HEK293 (cell line): ENCODE results near the gene CNGA2.

Source experiments
- CTCF ChIA-PET: fragments of 350-600 bp; formaldehyde crosslinking; extraction: SDS; loops from one replicate; lab custom pipeline; 2021; ENCODE audit warnings: antibody characterized with exemption; lab: Yijun Ruan, JAX
- POLR2A ChIA-PET: fragments of 300-600 bp; formaldehyde crosslinking; extraction: SDS; loops from one replicate; lab custom pipeline; 2020; ENCODE audit warnings: antibody characterized with exemption, inconsistent platforms; lab: Yijun Ruan, JAX
- H3K27ac ChIP-seq: fragments of 200-500 bp; sonication (Bioruptor generic); 2 replicates; pipeline ENCODE4 v1.5.1; 2014; ENCODE audit warnings: low read depth, low read length, control low read depth, inconsistent platforms; ENCODE audit errors: extremely low read depth
- H3K36me3 ChIP-seq, 2 experiments: fragments of 200-500 bp in 1 of 2; sonication (Bioruptor generic) in 1 of 2; 1 replicate in 1 of 2; 2 replicates in 1 of 2; pipeline ENCODE4 v1.5.1; 2014 to 2017; ENCODE audit warnings: inconsistent platforms in 2 of 2, low read length in 2 of 2; ENCODE audit not compliant: control insufficient read depth in 2 of 2, insufficient read depth in 1 of 2
- H3K4me1 ChIP-seq: fragments of 200-500 bp; sonication (Bioruptor generic); 2 replicates; pipeline ENCODE4 v1.5.1; 2014; ENCODE audit warnings: mild to moderate bottlenecking, low read length, inconsistent platforms; ENCODE audit not compliant: control insufficient read depth, insufficient read depth
- H3K4me3 ChIP-seq: 2 replicates; pipeline ENCODE4 v1.5.1; 2011; ENCODE audit warnings: low read depth, mild to moderate bottlenecking, control low read depth, low read length, moderate library complexity
- H3K9me3 ChIP-seq: fragments of 200-500 bp; sonication (Bioruptor generic); 2 replicates; pipeline ENCODE4 v1.5.1; 2014; ENCODE audit warnings: low read depth, low read length, inconsistent platforms; ENCODE audit not compliant: control insufficient read depth, insufficient read depth
- KLF10 ChIP-seq: fragments of 450-650 bp; IDR thresholded peaks from 2 replicates; pipeline ENCODE4 v1.5.1; 2018; ENCODE audit warnings: missing biosample characterization, mild to moderate bottlenecking, missing genetic modification characterization
- KLF9 ChIP-seq: fragments of 450-650 bp; formaldehyde crosslinking; IDR thresholded peaks from 2 replicates; pipeline ENCODE4 v1.5.1; 2016; ENCODE audit warnings: missing biosample characterization, missing genetic modification characterization, low read depth
- ZBTB20 ChIP-seq: fragments of 450-650 bp; formaldehyde crosslinking; IDR thresholded peaks from 2 replicates; pipeline ENCODE4 v1.5.1; 2016; ENCODE audit warnings: missing biosample characterization, missing genetic modification characterization
- ZFHX2 ChIP-seq: fragments of 450-650 bp; formaldehyde crosslinking; conservative IDR thresholded peaks from 2 replicates; pipeline ENCODE4 v1.5.1; 2016; ENCODE audit warnings: missing biosample characterization, missing genetic modification characterization
- ZNF132 ChIP-seq: fragments of 450-650 bp; formaldehyde crosslinking; IDR thresholded peaks from 2 replicates; pipeline ENCODE4 v1.5.1; 2017; ENCODE audit warnings: missing biosample characterization, missing genetic modification characterization, borderline replicate concordance
- ZNF146 ChIP-seq: fragments of 450-650 bp; formaldehyde crosslinking; IDR thresholded peaks from 2 replicates; pipeline ENCODE4 v1.5.1; 2016; ENCODE audit warnings: missing biosample characterization, missing genetic modification characterization
- ZNF549 ChIP-seq: fragments of 450-650 bp; IDR thresholded peaks from 2 replicates; pipeline ENCODE4 v1.5.1; 2018; ENCODE audit warnings: missing biosample characterization, missing genetic modification characterization, mild to moderate bottlenecking, inconsistent platforms, moderate library complexity
- ZNF792 ChIP-seq: fragments of 450-650 bp; formaldehyde crosslinking; IDR thresholded peaks from 2 replicates; pipeline ENCODE4 v1.5.1; 2016; ENCODE audit warnings: missing biosample characterization, missing genetic modification characterization
- ZNF830 ChIP-seq: fragments of 450-650 bp; IDR thresholded peaks from 2 replicates; pipeline ENCODE4 v1.5.0; 2018; ENCODE audit warnings: missing biosample characterization, missing genetic modification characterization, low read depth, mild to moderate bottlenecking, moderate library complexity
- ZSCAN23 ChIP-seq: fragments of 450-650 bp; formaldehyde crosslinking; IDR thresholded peaks from 2 replicates; pipeline ENCODE4 v1.5.1; 2016; ENCODE audit warnings: missing biosample characterization, missing genetic modification characterization
- ZXDB ChIP-seq: fragments of 450-650 bp; formaldehyde crosslinking; IDR thresholded peaks from 2 replicates; pipeline ENCODE4 v1.5.1; 2016; ENCODE audit warnings: missing biosample characterization, missing genetic modification characterization
- TF ChIP-seq, protein P1 (sequence below): fragments of 450-650 bp; formaldehyde crosslinking; IDR thresholded peaks from 2 replicates; pipeline ENCODE4 v1.5.1; 2016; ENCODE audit warnings: missing biosample characterization, missing genetic modification characterization
- TF ChIP-seq, protein P2 (sequence below): fragments of 450-650 bp; formaldehyde crosslinking; IDR thresholded peaks from 2 replicates; pipeline ENCODE4; 2016; ENCODE audit warnings: missing biosample characterization, missing genetic modification characterization
- TF ChIP-seq, protein P3 (sequence below): fragments of 450-650 bp; formaldehyde crosslinking; IDR thresholded peaks from 2 replicates; pipeline ENCODE4 v1.5.1; 2016; ENCODE audit warnings: missing biosample characterization, missing genetic modification characterization

Gene CNGA2

DNA sequence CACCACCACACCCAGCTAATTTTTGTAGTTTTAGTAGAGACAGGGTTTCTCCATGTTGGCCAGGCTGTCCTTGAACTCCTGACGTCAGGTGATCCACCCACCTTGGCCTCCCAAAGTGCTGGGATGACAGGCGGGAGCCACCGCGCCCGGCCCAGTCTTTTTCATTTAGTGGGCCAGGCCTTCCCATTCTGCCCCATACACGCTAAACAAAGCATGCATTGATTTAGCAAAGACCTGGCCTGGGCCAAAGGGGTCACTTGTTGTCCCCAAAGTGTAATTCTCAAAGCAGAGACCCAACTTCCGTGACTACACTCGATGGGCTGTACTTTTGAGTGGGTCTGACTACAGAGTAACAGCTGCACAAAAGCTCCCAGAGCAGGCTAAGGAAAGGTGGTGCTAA is 29.2 kb downstream of the CNGA2 start:
- no peaks in the 10 kb centered on the region for H3K36me3 ChIP-seq
- H3K27ac ChIP-seq, result no peak overlapping the region
- H3K4me1 ChIP-seq, result no peaks in the 10 kb centered on the region
- no peaks in the 10 kb centered on the region for H3K9me3 ChIP-seq
- no peak for TF ChIP-seq ZXDB
- TF ChIP-seq, protein P1, sequence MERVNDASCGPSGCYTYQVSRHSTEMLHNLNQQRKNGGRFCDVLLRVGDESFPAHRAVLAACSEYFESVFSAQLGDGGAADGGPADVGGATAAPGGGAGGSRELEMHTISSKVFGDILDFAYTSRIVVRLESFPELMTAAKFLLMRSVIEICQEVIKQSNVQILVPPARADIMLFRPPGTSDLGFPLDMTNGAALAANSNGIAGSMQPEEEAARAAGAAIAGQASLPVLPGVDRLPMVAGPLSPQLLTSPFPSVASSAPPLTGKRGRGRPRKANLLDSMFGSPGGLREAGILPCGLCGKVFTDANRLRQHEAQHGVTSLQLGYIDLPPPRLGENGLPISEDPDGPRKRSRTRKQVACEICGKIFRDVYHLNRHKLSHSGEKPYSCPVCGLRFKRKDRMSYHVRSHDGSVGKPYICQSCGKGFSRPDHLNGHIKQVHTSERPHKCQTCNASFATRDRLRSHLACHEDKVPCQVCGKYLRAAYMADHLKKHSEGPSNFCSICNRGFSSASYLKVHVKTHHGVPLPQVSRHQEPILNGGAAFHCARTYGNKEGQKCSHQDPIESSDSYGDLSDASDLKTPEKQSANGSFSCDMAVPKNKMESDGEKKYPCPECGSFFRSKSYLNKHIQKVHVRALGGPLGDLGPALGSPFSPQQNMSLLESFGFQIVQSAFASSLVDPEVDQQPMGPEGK (tag by site-specific recombination), result no peak
- TF ChIP-seq ZNF132 (tag by site-specific recombination), result no peak
- TF ChIP-seq ZBTB20 (tag by site-specific recombination), result no peak
- TF ChIP-seq ZNF830 (tag by site-specific recombination), result no peak
- TF ChIP-seq ZFHX2 (tag by site-specific recombination), result no peak
- ChIA-PET CTCF (interaction anchor here (1.3 kb wide), 1 partner anchor 11 kb away, joined by 3 read pairs; no protein-coding TSS in a partner anchor), POLR2A (no interaction called here)
- H3K4me3 ChIP-seq, result no peak overlapping the region

DNA sequence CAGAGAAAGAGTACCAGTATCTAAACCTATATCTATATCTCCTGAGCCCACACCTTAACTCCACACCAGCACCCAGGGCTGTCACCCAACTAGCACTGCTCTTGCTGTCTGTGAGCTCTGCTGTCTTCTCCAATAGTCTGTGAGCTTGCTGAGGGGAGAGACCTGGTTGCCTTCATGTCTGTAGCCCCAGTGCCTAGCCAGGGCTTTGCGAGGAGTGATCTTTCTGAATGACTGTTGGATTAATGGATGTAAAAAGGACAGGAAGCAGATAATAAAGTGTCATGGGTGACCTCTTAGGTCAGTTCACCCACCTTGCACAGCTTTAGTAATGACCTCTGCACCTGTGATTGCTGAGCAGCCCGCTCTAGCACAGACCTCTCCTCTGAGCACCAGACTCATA is 30.5 kb downstream of the CNGA2 start:
- ChIA-PET CTCF (interaction anchor here (1.0 to 1.2 kb wide), 2 partner anchors 13 to 867 kb away, joined by 3 to 4 read pairs; no protein-coding TSS in a partner anchor), POLR2A (no interaction called here)
- Histone ChIP-seq H3K4me3 (no peak overlapping the region), H3K27ac (no peak overlapping the region), H3K36me3 (no peaks in the 10 kb centered on the region), H3K4me1 (no peaks in the 10 kb centered on the region), H3K9me3 (no peaks in the 10 kb centered on the region)
- TF ChIP-seq ZNF792 (tag by site-specific recombination), result no peak
- TF ChIP-seq ZSCAN23 (tag by site-specific recombination), result no peak

DNA sequence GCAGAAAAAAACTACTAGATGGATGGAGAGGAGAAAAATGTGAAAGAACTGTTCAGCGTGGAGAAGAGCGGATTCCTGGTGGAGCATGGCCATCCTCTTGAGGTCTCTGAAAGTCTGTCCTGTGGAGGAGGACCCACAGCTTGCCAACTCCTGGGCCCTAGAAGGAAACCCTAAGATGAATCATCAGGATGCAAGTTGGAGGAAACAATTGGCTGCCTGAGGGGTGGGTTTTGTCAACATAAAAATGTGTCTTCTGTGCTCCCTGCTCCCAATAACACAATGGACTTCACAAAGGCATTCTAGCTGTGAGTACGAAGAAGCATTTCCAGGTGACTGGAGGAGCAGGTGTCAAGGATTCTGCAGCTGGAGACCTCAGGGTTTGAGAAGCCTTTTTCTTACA is 37.2 kb downstream of the CNGA2 start:
- POLR2A ChIA-PET, result interaction anchor here (0.6 kb wide), 1 partner anchor 214 kb away, joined by 3 read pairs; no protein-coding TSS in a partner anchor
- H3K4me1 ChIP-seq, result no peaks in the 10 kb centered on the region
- no peaks in the 10 kb centered on the region for H3K36me3 ChIP-seq
- no peak overlapping the region for H3K27ac ChIP-seq
- TF ChIP-seq KLF10 (tag by site-specific recombination) (no peak), ZNF146 (tag by site-specific recombination) (no peak), ZNF549 (tag by site-specific recombination) (no peak), KLF9 (tag by site-specific recombination) (no peak)
- TF ChIP-seq, protein P2, sequence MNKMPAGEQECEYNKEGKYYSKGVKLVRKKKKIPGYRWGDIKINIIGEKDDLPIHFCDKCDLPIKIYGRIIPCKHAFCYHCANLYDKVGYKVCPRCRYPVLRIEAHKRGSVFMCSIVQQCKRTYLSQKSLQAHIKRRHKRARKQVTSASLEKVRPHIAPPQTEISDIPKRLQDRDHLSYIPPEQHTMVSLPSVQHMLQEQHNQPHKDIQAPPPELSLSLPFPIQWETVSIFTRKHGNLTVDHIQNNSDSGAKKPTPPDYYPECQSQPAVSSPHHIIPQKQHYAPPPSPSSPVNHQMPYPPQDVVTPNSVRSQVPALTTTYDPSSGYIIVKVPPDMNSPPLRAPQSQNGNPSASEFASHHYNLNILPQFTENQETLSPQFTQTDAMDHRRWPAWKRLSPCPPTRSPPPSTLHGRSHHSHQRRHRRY (tag by site-specific recombination), result no peak
- TF ChIP-seq, protein P3, sequence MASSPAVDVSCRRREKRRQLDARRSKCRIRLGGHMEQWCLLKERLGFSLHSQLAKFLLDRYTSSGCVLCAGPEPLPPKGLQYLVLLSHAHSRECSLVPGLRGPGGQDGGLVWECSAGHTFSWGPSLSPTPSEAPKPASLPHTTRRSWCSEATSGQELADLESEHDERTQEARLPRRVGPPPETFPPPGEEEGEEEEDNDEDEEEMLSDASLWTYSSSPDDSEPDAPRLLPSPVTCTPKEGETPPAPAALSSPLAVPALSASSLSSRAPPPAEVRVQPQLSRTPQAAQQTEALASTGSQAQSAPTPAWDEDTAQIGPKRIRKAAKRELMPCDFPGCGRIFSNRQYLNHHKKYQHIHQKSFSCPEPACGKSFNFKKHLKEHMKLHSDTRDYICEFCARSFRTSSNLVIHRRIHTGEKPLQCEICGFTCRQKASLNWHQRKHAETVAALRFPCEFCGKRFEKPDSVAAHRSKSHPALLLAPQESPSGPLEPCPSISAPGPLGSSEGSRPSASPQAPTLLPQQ, result no peak
- TF ChIP-seq, protein P1 (tag by site-specific recombination), result no peak
- H3K4me3 ChIP-seq, result no peak overlapping the region
- no peaks in the 10 kb centered on the region for H3K9me3 ChIP-seq
- CTCF ChIA-PET, result interaction anchor here (0.8 kb wide), 1 partner anchor 18 kb away, joined by 4 read pairs; no protein-coding TSS in a partner anchor
